Measurements from ENCODE around the gene ZBTB9.

The ZBTB9 gene

GRCh38 chr6:33418690-33419291 lies 35.6 kb upstream of the ZBTB9 start:
- DNase-seq = no peak

DNA sequence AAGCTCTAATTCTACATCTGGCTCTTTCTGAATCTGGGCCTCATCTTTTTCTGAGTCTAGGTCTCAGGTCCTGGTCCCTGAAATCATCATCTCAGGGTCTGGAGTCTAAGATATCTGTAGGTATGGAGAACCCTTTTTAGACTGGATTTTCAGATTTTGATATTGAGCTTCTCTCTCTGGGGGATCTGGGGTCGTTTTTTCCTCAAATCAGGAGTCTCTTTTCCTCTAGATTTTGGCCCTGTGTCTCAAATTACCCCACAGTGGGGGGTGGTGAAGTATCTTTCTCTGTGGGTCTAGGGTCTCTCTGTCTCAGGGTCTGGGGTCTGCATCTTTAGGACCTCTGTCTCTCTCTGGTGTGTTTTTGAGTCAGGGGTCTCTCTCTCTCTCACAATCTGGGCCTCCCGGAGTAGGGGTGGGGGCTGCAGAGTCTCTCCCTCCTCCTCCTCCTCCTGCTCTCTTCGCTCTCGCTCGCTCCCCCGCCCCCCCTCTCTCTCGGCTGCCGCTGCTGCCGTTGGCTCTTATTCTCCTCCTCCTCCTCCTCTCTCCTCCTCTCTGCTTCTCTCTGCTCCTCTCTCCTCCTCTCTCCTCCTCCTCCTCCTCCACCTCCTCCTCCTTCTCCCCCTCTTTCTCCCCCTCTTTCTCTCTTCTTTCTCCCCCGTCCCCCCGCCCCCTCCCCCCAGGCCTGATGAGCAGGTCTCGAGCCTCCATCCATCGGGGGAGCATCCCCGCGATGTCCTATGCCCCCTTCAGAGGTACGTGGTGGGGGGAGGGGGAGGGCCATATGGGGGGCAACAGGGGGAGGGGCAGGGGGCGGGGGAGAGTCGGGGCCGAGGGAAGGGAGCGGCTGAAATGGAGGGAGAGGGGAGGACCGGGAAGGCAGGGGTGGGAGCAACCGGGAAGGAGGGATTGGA lies 34.5 kb upstream of the ZBTB9 start, which contains the start of gene SYNGAP1:
Gene SYNGAP1, plus strand, starts transcription at position 486 of the 911 bp plus-strand sequence. Its CDS starts 200 bp downstream, at position 686.
- no peak for DNase-seq

GRCh38 chr6:33420491-33421343 lies 33.7 kb upstream of the ZBTB9 start:
- no peak for DNase-seq

- no peak for DNase-seq
Observed at GRCh38 chr6:33421344-33421643, 33.1 kb upstream of the ZBTB9 start.

GRCh38 chr6:33423777-33424176 lies 30.6 kb upstream of the ZBTB9 start:
- DNase-seq = no peak

DNA sequence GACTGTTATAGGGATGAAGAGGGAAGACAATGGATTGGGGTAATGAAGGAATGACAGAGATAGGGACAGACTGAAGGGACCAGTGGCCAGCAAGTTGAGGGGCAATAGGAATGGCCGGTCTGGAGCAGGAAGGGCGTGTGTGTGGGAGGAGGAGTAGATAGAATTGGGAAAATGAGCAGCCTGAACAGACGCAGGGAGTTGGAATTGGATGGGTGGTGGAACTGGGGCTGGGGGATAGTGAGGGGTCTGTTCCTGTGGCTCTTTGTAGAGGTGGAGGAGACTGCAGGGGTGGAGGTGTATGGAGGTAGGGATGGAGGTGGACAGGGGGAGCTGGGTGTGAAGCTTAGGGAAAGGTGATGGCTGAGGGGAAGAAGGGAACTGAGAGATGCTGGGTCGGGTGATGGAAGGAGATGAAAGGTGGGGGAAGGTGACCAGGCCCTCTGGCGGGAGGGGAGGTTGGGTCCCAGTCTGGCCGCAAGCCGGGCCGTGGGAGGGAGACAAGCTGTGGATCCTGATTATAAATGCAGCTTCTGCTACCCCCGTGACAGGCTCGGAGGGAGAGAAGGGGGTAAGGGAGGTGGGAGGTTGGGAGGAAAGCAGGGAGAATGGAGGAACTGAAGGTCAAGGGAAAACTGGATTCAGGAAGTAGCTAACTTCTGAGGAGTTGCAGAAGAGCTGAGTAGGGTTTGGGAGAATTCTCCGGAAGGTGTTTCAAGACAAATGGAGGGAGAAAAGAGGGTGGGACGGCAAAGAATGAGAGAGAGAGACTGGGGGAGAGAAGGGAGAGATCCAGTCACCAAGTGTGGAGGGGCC lies 29.3 kb upstream of the ZBTB9 start:
- no peak for DNase-seq

DNA sequence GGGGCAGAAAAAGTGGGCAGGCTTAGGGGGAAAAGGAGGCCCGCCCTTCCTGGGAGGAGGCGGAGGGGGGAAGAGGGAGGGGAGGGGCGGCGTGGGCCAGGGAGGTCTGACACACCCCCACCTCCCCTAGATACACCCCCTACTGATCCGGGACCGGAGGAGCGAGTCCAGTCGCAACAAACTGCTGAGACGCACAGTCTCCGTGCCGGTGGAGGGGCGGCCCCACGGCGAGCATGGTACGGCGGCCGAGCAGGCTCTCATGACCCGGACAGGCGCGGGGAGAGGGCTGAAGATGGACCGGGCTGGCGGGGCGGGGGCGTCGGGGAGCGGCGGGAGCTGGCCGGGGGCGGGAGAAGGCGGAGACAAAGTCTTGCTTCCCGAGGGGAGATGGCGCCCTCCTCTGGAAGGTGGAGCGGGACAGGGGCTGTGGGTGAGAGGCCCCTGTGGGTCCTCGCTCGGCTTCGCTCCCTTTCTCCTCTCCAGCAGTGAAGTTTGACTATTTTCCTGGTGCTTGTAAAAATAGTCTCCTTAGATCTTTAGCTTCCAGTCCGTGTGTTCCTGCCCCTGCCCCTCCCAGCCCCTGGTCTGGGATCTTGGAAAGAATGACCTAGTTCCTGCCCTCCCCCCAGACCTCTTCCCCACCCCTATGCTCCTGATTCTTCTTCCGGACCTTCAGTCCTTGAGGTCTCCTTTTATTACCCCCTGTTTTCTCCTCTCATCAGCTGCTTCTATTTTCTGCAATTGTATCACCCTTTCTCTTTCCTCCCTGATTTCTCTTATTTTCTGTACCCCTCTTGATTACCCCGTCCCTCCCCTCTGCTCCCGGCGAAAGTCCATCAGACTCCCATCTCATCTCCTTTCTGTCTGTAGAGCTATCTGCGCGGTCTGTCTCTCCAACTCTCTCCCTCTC lies 28.5 kb upstream of the ZBTB9 start:
- peak; percentile 68 for DNase-seq

DNA sequence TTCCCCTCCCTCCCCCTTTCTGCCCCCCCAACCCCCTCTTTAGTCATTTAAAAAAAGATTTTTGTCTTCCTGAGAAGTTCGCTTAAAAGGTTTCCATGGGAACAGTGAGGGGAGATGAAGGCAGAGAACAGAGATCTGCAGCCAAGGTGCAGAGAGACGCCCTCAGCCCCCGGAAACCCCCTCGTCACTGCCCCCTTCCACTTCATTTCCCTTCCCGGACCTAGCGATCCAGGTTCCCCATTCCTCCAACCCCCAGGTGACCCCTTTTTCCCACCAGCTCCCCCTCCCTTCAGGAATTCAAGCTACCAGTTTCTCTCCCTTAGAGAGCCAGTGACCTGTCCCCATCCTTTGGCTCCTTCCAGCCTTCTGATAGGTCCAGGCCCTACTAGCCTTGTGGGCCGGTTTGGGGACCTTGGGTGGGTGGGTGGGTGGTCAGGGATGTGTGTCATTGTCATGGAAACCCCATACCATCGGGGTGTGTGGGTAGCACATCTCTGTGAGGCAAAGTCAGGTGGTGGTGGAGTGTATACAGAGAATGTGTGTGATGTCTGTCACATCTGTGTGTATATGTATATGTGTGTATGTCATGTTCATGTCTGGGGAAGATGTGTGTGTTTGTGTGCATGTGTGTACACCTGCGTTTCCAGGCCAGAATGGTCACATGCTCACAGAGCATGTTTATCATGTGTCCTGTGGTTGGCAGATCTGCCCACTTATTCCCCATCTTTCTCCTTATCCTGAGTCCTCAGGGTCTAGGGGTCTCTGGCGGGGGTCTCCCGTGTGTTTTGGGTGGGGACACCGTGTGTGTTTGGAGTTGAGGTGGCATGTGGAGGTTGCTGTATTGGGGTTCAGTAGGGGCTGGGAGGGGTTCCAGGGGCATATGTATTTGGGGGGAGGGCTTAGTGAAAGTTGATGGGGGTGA lies 27.5 kb upstream of the ZBTB9 start:
- no peak for DNase-seq

DNA sequence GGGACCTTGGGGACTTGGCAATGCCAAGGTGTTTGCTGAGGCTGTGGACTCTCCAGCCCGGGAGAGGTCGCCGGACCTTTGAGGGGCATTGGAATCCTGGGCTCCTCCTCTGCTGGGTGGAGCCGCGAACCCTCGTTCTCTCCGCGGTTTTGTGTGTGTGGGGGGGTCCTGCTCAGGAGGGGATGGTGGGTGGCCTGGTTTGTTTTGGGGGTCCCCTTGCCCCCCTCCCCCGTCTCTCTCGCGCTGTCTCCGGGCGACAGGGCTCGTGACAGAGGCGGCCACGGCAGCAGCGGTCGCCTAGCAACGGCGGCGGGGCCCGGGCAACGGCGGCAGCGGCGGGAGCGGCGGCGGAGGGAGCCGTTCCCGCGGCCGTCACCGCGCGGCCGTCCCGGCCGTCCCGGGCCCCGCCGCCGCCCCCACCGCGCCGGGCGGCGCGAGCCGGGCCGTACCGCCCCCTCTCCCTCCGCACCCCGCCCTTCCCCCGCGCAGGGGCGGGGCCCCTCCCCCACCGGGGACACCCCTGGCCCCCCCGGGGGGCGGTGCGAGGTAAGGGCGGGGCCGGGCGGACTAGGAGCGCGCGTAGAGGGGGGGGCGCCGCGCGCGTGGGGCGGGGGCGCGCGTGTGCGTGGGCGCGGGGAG lies 26.7 kb upstream of the ZBTB9 start:
- DNase-seq = no peak

DNA sequence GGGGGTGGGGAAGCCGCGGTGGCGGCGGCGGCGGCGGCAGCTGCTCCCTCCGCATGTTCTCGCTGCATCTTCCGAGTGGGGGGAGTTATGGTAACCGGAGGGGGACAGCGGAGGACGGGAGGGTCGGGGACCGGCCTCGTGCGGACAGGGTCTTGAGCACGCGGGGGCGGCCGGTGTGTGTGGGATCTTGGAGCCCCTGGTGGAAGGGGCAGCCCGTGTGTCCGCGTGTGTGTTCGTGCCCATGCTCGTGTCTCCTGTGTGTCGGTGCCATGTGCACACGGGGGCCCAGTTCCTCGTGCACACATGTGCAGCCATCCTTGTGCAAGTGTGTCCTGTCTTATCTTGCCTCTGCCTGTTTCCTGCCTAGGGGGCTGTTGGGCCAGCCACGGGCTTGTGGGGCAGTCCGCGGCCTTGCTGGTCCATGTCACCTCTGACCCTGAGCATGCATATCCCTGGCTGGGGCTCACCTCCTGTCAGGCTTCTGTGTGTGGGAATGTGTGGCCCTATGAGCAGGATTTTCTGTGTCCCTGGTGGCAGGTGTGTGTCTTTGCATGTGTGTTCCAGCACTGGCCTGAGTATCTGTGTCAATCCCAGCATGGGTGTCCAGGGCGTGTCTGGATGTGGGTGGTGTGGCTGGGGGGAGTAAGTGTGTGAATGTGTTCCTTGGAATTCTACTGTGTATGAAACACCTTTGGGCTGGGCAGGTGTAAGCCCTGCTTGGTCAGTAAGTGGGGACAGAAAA lies 26.0 kb upstream of the ZBTB9 start:
- peak; percentile 46 for DNase-seq

GRCh38 chr6:33428966-33429749 lies 25.2 kb upstream of the ZBTB9 start:
- DNase-seq = no peak

DNA sequence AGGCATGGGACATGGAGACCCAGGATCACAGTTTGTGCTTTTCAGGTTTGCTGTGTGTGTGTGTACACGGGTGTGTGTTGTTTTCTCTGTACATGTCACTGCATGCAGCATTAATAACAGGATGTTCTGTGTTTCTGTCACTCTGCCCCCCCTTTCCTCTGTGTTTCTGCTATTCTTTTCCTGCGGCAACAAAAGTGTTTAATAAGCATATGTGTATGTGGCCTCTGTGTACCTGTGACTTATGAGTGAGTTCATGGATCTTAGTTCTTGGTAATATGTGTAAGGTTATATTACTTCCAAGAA lies 24.7 kb upstream of the ZBTB9 start:
- DNase-seq = no peak

- no peak for DNase-seq
Observed at GRCh38 chr6:33430334-33430733, 24.0 kb upstream of the ZBTB9 start.

- DNase-seq = peak; percentile 43
Observed at GRCh38 chr6:33430991-33431879, 23.1 kb upstream of the ZBTB9 start.

- peak; percentile 58 for DNase-seq
Observed at GRCh38 chr6:33431880-33432541, 22.4 kb upstream of the ZBTB9 start.

- no peak for DNase-seq
Observed at GRCh38 chr6:33432546-33432945, 21.8 kb upstream of the ZBTB9 start.

DNA sequence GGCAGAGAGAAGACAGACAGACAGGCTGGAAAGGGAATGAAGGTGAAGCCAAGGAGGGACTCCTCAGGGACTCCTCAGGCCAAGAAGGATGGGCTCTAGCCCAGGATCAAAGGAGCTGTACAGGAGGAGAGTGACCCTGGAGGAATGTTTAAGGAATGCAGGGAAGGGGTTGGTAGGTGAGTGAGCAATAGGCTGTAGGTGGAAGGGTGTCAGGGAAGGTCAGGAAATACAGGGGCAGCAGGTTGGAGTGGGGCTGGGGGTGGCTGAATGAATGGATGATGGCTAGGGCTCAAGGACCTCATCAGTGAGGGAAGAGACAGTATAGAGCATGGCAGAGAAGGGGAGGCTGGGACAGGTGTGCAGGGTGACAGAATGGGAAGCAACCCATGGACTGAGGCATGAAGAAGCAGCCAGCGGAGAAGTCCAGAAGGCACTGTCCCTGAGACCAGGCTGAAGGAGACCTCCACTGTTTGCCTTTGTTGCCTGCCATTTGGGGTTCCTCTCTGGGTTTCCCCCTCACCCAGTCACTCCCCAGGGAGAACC lies 21.3 kb upstream of the ZBTB9 start:
- no peak for DNase-seq
